Skeletal muscle tissue (tissue), 4 donors: Measurements from ENCODE around the gene TXNRD3. TPM values are rescaled to one million over a fixed set of nuclear protein-coding genes. Genes with fewer than 3 reads are reported as not detected.
"Not testable (repeated sequence)": the region's sequence is repeated elsewhere in the genome, so short reads cannot be mapped to it uniquely, and the experiment has no call there.

Source experiments
- H3K27ac ChIP-seq: one replicate; pipeline ENCODE4 v1.7.0; 2013; ENCODE audit warnings: mild to moderate bottlenecking, low read depth, low read length, inconsistent platforms
- H3K27me3 ChIP-seq, 3 donors: one replicate each; pipeline ENCODE4 v1.7.0; 2013; ENCODE audit warnings: low read length in 3 of 3; ENCODE audit not compliant: control insufficient read depth in 3 of 3, insufficient read depth in 3 of 3
- H3K36me3 ChIP-seq, 3 donors: one replicate each; pipeline ENCODE4 v1.7.0; 2013; ENCODE audit warnings: low read length in 3 of 3; ENCODE audit not compliant: control insufficient read depth in 3 of 3, insufficient read depth in 3 of 3
- H3K4me1 ChIP-seq, 3 donors: one replicate each; pipeline ENCODE4 v1.7.0; 2013; ENCODE audit warnings: low read length in 3 of 3, mild to moderate bottlenecking in 3 of 3; ENCODE audit not compliant: control insufficient read depth in 3 of 3, insufficient read depth in 3 of 3
- H3K4me3 ChIP-seq, 3 donors: one replicate each; pipeline ENCODE4 v1.7.0; 2013; ENCODE audit warnings: low read length in 3 of 3
- H3K9ac ChIP-seq, 3 donors: one replicate each; pipeline ENCODE4 v1.7.0; 2013; ENCODE audit warnings: low read length in 3 of 3, mild to moderate bottlenecking in 3 of 3, moderate library complexity in 2 of 3, low read depth in 1 of 3
- H3K9me3 ChIP-seq, 3 donors: one replicate each; pipeline ENCODE4 v1.7.0; 2013; ENCODE audit warnings: low read length in 3 of 3; ENCODE audit not compliant: control insufficient read depth in 3 of 3
- total RNA-seq: library from RNA; depleted of rRNA; stranded (reverse); fragments of >200 nt; gene quantifications from one replicate; pipeline ENCODE4 v1.2.3, GENCODE V29; 2014
- donor health status: Osteomylitis.

The TXNRD3 gene
- total RNA-seq, 1 donor from 2014 or later = 16.2 TPM

DNA sequence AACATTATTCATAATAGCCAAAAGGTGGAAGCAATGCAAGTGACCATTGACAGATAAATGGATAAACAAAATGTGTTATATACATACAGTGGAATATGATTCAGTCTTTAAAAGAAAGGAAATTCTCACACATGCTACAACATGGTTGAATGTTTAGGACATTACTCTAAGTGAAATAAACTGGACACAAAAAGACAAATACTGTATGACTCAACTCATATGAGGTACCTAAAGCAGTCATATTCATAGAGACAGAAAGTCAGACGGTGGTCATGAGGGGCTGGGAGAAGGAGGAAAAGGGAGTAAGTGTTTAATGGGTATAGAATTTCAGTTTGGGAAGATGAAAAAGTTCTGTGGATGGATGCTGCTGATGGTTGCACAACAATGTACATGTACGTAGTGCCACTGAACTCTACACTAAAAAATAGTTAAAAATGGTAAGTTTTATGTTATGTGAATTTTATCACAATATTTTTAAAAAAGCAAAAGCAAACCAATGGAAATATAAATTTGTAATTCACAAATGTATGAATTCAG, 5.3 kb downstream of the TXNRD3 start:
- Histone ChIP-seq H3K9me3 (no peaks in the 10 kb centered on the region), H3K4me1 (no peaks in the 10 kb centered on the region), H3K9ac (no peak overlapping the region), H3K36me3 (peaks cover 4 to 6% (median 5%) of the 10 kb centered on the region in 3 donors), H3K4me3 (no peak overlapping the region), H3K27me3 (no peaks in the 10 kb centered on the region), H3K27ac (no peak overlapping the region)

GRCh38 chr3:126646674-126647073, 8.2 kb downstream of the TXNRD3 start:
- Histone ChIP-seq H3K4me3 (no peak overlapping the region), H3K9ac (no peak overlapping the region), H3K27me3 (no peaks in the 10 kb centered on the region), H3K9me3 (no peaks in the 10 kb centered on the region), H3K4me1 (no peaks in the 10 kb centered on the region), H3K27ac (no peak overlapping the region), H3K36me3 (peaks cover 16 to 25% (median 17%) of the 10 kb centered on the region in 3 donors)

GRCh38 chr3:126644615-126645014, 10.3 kb downstream of the TXNRD3 start:
- no peak overlapping the region for H3K9ac ChIP-seq
- peaks cover 20 to 33% (median 25%) of the 10 kb centered on the region in 3 donors for H3K36me3 ChIP-seq
- no peaks in the 10 kb centered on the region for H3K27me3 ChIP-seq
- no peak overlapping the region for H3K4me3 ChIP-seq
- H3K4me1 ChIP-seq = no peaks in the 10 kb centered on the region
- no peaks in the 10 kb centered on the region for H3K9me3 ChIP-seq
- no peak overlapping the region for H3K27ac ChIP-seq

DNA sequence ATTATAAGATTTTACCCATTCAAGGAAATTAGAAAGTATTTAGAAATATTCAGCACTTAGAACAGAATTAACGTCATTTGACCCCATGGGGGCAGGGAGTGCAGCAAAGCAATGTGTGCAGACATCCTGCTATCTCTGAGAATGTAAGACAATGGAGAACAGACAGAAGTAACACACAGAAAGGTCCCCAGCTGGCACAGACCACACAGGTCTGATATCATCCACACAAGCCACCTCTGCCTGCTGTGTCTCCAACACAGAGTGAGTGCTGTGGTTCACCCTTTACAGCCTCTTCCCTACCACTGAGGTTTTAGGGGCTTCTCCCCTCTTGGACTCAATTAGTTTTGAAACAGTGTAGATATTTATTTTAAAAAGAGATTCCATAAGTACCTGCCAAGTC, 16.1 kb downstream of the TXNRD3 start:
- Histone ChIP-seq H3K9ac (no peak overlapping the region), H3K27ac (no peak overlapping the region), H3K36me3 (peaks cover 19 to 34% (median 19%) of the 10 kb centered on the region in 3 donors), H3K4me3 (no peak overlapping the region), H3K27me3 (no peaks in the 10 kb centered on the region), H3K9me3 (no peaks in the 10 kb centered on the region), H3K4me1 (peaks cover 0 to 5% (median 4%) of the 10 kb centered on the region in 3 donors)

DNA sequence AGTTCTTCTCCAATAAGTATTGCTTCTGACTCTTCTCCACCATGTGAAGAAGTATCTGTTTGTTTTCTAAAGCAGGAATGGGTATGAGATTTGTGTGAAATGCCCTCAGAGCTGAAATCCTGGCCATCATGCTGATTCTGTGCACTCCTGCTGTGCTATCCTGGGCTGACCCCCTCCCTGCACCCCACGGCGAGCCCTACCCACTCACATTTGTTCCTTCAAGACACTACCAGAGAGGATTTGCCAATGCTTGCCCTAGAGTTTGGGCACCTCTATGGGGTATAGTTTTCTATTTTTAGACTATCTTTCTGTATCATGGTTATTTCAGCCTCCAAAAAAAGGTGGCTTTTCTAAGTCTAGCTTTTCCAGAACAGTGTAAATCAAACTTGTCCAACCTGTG, 18.5 kb downstream of the TXNRD3 start:
- H3K27me3 ChIP-seq = no peaks in the 10 kb centered on the region
- no peaks in the 10 kb centered on the region for H3K9me3 ChIP-seq
- H3K4me1 ChIP-seq = peaks cover 0 to 5% (median 4%) of the 10 kb centered on the region in 3 donors
- peaks cover 10 to 32% (median 10%) of the 10 kb centered on the region in 3 donors for H3K36me3 ChIP-seq
- no peak overlapping the region for H3K27ac ChIP-seq
- H3K9ac ChIP-seq = peak overlapping the region in 1 of 3 donors; percentile 33
- no peak overlapping the region for H3K4me3 ChIP-seq

DNA sequence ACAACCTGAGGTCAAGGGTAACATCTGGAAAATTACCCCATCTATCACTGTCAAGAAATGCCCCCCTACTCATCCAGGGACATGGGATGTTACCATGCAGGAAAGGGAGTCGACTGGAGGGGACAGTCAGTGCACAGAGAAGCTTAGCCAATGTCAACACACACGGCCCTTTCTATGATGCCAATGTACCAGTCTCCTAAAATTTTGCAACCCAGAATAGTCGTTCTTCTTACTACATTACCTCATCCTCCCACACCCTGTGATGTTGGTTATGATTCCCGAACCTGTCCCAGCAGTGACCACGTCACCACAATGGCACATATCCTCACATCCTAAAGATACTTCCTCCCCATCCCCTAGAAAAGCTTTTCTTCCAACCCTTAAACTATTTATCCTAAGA, 20.1 kb downstream of the TXNRD3 start:
- peaks cover 0 to 5% (median 4%) of the 10 kb centered on the region in 3 donors for H3K4me1 ChIP-seq
- H3K27ac ChIP-seq = no peak overlapping the region
- no peaks in the 10 kb centered on the region for H3K9me3 ChIP-seq
- H3K27me3 ChIP-seq = no peaks in the 10 kb centered on the region
- H3K36me3 ChIP-seq = peaks cover 7 to 33% (median 11%) of the 10 kb centered on the region in 3 donors
- H3K9ac ChIP-seq = no peak overlapping the region
- H3K4me3 ChIP-seq = no peak overlapping the region

DNA sequence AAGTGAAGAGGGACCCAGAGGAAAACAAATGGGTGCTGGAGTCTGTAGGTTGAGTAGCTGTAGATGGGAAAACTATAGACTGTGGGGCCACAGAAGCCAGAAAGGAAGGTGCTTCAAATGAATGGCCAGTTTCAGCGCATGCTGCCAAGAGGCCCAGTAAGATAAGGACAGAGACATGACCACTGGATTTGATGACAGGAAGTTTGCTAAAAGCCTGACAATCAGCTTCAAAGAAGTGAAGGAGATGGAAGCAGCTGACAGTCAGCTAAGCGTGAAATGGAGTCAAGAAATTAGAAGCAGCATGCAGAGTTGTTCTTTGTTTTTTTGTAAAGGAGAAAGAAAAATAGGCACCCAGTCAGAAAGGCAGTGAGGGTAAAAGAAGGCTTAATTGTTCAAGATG, 24.9 kb downstream of the TXNRD3 start:
- Histone ChIP-seq H3K27me3 (no peaks in the 10 kb centered on the region), H3K9ac (no peak overlapping the region), H3K4me1 (no peaks in the 10 kb centered on the region), H3K4me3 (no peak overlapping the region), H3K36me3 (peaks cover 4 to 37% (median 5%) of the 10 kb centered on the region in 3 donors), H3K9me3 (no peaks in the 10 kb centered on the region), H3K27ac (no peak overlapping the region)

GRCh38 chr3:126625735-126626134, 29.2 kb downstream of the TXNRD3 start:
- peaks cover 3 to 10% (median 6%) of the 10 kb centered on the region in 3 donors for H3K4me1 ChIP-seq
- H3K36me3 ChIP-seq = peaks cover 5 to 16% (median 7%) of the 10 kb centered on the region in 3 donors
- H3K27ac ChIP-seq, H3K4me3 ChIP-seq, H3K27me3 ChIP-seq, H3K9me3 ChIP-seq, H3K9ac ChIP-seq: not testable (repeated sequence)

- H3K27ac ChIP-seq = no peak overlapping the region
- no peak overlapping the region for H3K4me3 ChIP-seq
- H3K9me3 ChIP-seq = no peaks in the 10 kb centered on the region
- H3K4me1 ChIP-seq = peaks cover 3 to 10% (median 6%) of the 10 kb centered on the region in 3 donors
- H3K9ac ChIP-seq = no peak overlapping the region
- no peaks in the 10 kb centered on the region for H3K27me3 ChIP-seq
- H3K36me3 ChIP-seq = peaks cover 0 to 4% (median 0%) of the 10 kb centered on the region in 3 donors
These were observed 32.2 kb downstream of the TXNRD3 start for GRCh38 chr3:126622694-126623093.

DNA sequence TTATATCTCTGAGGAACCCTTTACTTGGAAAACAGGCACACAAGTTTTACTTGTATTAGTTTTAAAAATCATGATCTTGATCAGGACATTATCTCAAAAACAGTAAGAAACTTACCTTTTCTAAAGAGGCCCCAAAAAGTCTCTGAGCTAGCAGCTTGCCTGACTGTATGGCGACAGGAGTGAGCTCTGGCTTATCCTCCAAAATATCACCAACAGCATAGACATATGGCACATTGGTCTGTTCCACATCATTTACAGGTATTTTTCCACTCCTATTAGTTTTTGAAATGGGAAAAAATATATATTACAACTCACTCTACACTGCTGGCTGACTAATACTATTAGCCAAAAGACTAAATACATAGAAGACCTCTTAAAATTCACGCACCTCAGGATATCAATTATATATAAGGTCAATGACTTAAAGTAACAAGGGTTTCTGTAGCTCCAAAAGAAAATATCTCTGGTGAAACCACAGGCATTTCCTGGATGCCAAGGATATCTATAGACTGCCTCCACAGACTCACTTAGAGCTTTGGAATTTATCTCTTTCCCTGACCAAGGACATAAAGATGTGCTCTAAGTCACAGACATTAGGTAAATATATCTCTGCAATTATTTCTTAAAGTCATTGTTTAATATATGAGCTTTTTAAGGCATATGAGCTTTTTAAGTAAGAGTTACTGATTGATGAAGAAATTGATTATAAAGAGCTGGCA, 33.1 kb downstream of the TXNRD3 start:
- Histone ChIP-seq H3K36me3 (peaks cover 0 to 4% (median 0%) of the 10 kb centered on the region in 3 donors), H3K9ac (no peak overlapping the region), H3K4me1 (peaks cover 3 to 10% (median 6%) of the 10 kb centered on the region in 3 donors), H3K4me3 (no peak overlapping the region), H3K27ac (peak overlapping the region; percentile 45), H3K27me3 (no peaks in the 10 kb centered on the region), H3K9me3 (no peaks in the 10 kb centered on the region)
